Heart left ventricle (tissue), 13 donors: Measurements from ENCODE around the gene C4orf46.

Experiments used
- CTCF ChIP-seq, 12 donors: fragments of 200-600 bp; sonication (generic) in 4 of 12; IDR thresholded peaks; one replicate each; pipeline versions ENCODE4 v1.5.0 to v1.8.0; 2018 to 2022; ENCODE audit warnings: antibody characterized with exemption in 12 of 12, mild to moderate bottlenecking in 5 of 12
- POLR2A ChIP-seq, 2 donors: fragments of 450-650 bp; IDR thresholded peaks; one replicate each; pipeline ENCODE4 v1.6.1; 2017; ENCODE audit warnings: antibody characterized with exemption in 2 of 2, mild to moderate bottlenecking in 2 of 2, moderate library complexity in 2 of 2
- donor health status: ischemic (EF 13 %, LVEDD 7.1; RV severe dilation, severe dysfunction).
- donor health status: DM: no; HTN: yes; CAD: no.
- donor health status: DM: no; HTN: no; CAD: no.
- donor health status: ischemic (EF 25% LVEDD 6.9; RV normal size, moderate dysfunction).
- donor health status: ischemic (EF 25% LVEDD 5.7; RV mildly dilated, moderate dysfunction).
- donor health status: ischemic (EF 35%, LVEDD 5.7; RV mildly dilated, moderate dysfunction).
- donor health status: nonischemic (EF 11% LVEDD 7.7; RV severe dilation, severe dysfunction).
- donor health status: DM: yes; HTN: yes; CAD: no.
- donor health status: PGD.
- donor health status: ischemic (EF 29% LVEDD 5.4; RV normal size, mild dysfunction).
- donor health status: nonischemic (EF 23%, LVEDD 6.1; RV moderate dilation, normal function).

DNA sequence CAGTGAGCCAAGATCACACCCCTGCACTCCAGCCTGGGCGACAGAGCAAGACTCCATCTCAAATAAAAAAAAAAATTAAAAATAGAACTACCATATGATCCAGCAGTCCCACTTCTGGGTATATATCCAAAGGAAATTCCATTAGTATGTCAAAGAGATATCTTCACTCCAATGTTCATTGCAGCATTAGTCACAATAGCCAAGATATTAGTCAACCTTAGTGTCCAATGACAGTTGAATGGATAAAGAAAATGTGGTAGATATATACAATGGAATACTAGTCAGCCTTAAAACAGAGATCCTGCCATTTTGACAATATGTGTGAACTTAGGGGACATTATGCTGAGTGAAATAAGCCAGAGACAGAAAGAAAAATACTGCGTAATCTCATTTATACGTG, 49.4 kb downstream of the C4orf46 start:
- TF ChIP-seq CTCF (IDR thresholded peaks at IDR 0.05) = no peak
- no peak for TF ChIP-seq POLR2A (IDR thresholded peaks at IDR 0.05)
